Upper lobe of left lung (tissue), 6 donors: ENCODE data around the gene TMEM132A. TPM values are rescaled to one million over a fixed set of nuclear protein-coding genes. Genes with fewer than 3 reads are reported as not detected.

ENCODE experiments used
- ATAC-seq, 2 donors: fragments of 200-7000 bp; cut with Tn5 transposase; one replicate each; pipeline ENCODE4 v1.9.1; 2022; ENCODE audit warnings: mild to moderate bottlenecking in 2 of 2, moderate library complexity in 2 of 2; ENCODE audit not compliant: low FRiP score in 2 of 2
- DNase-seq, 2 donors: peaks; one replicate each; pipeline ENCODE4 v3.0.0-alpha.2; 2019 to 2020
- H3K27ac ChIP-seq, 4 donors: fragments of 200-600 bp; sonication (generic); one replicate each; pipeline ENCODE4 v1.5.1; 2016 to 2019
- H3K27me3 ChIP-seq, 4 donors: fragments of 200-600 bp; sonication (generic); one replicate each; pipeline ENCODE4 v1.5.1; 2017 to 2019
- H3K36me3 ChIP-seq, 4 donors: fragments of 200-600 bp; sonication (generic); one replicate each; pipeline ENCODE4 v1.5.1; 2016 to 2019
- H3K4me1 ChIP-seq, 4 donors: fragments of 200-600 bp; sonication (generic); one replicate each; pipeline ENCODE4 v1.5.1; 2018 to 2019
- H3K4me3 ChIP-seq, 4 donors: fragments of 200-600 bp; sonication (generic); one replicate each; pipeline ENCODE4 v1.5.1; 2017 to 2019; ENCODE audit warnings: mild to moderate bottlenecking in 2 of 4, moderate library complexity in 1 of 4
- H3K9me3 ChIP-seq, 4 donors: fragments of 200-600 bp; sonication (generic); one replicate each; pipeline ENCODE4 v1.5.1; 2018 to 2019
- EP300 ChIP-seq, 4 donors: sonication (generic); formaldehyde crosslinking; IDR thresholded peaks; one replicate each; pipeline ENCODE4 v1.5.1; 2017; ENCODE audit warnings: antibody characterized with exemption in 4 of 4, control low read depth in 2 of 4
- POLR2A ChIP-seq, 4 donors: fragments of 450-650 bp; IDR thresholded peaks; one replicate each; pipeline ENCODE4 v1.5.1; 2016 to 2017; ENCODE audit warnings: antibody characterized with exemption in 4 of 4, mild to moderate bottlenecking in 2 of 4
- POLR2AphosphoS5 ChIP-seq, 2 donors: sonication (generic); formaldehyde crosslinking; IDR thresholded peaks; one replicate each; pipeline ENCODE4 v1.5.1; 2017; ENCODE audit warnings: antibody characterized with exemption in 2 of 2
- WGBS, 2 donors: methylation state at CpG; one replicate each; pipeline ENCODE4 v1.1.5; 2017 to 2018; 5-methylcytosine and 5-hydroxymethylcytosine counted together
- total RNA-seq, 6 donors: library from RNA; depleted of rRNA in 4 of 6; stranded (reverse); fragments of >200 nt in 4 of 6; gene quantifications; one replicate each; pipeline versions ENCODE4 v1.1.0 to v1.2.1, GENCODE V29; 2016 to 2021
- TF ChIP-seq, protein P1 (sequence below), 6 experiments: fragments of 450-650 bp in 4 of 6; fragments of 200-600 bp in 2 of 6; sonication (generic) in 2 of 6; IDR thresholded peaks; one replicate each; pipeline ENCODE4 v1.5.1; 2016 to 2019; ENCODE audit warnings: antibody characterized with exemption in 6 of 6
- donor health status: DM: no; HTN: no; CAD: no; lungs with moderate emphysema.
- donor health status: DM: no; HTN: yes; CAD: no; lungs with severe emphysema.

The TMEM132A gene
- total RNA-seq, 6 donors from 2014 or later, result 3.6 to 18.2 (median 9.4) TPM

- peaks cover 7 to 38% (median 22%) of the 10 kb centered on the region in 4 donors for H3K4me1 ChIP-seq
- peak overlapping the region in 1 of 4 donors; percentile 51 for H3K27ac ChIP-seq
- 77 to 82% methylated on average over 5 to 6 of the region's 6 CpGs for WGBS, 2 donors
- no peaks in the 10 kb centered on the region for H3K9me3 ChIP-seq
- H3K4me3 ChIP-seq, result no peak overlapping the region
- no peak for DNase-seq
- no peaks in the 10 kb centered on the region for H3K27me3 ChIP-seq
- ATAC-seq, result no peak
- TF ChIP-seq POLR2A (IDR thresholded peaks at IDR 0.05) (no peak), EP300 (IDR thresholded peaks at IDR 0.05) (no peak), POLR2AphosphoS5 (IDR thresholded peaks at IDR 0.05) (no peak)
- TF ChIP-seq, protein P1, sequence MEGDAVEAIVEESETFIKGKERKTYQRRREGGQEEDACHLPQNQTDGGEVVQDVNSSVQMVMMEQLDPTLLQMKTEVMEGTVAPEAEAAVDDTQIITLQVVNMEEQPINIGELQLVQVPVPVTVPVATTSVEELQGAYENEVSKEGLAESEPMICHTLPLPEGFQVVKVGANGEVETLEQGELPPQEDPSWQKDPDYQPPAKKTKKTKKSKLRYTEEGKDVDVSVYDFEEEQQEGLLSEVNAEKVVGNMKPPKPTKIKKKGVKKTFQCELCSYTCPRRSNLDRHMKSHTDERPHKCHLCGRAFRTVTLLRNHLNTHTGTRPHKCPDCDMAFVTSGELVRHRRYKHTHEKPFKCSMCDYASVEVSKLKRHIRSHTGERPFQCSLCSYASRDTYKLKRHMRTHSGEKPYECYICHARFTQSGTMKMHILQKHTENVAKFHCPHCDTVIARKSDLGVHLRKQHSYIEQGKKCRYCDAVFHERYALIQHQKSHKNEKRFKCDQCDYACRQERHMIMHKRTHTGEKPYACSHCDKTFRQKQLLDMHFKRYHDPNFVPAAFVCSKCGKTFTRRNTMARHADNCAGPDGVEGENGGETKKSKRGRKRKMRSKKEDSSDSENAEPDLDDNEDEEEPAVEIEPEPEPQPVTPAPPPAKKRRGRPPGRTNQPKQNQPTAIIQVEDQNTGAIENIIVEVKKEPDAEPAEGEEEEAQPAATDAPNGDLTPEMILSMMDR (IDR thresholded peaks at IDR 0.05), result no peak
- H3K36me3 ChIP-seq, result peaks cover 5 to 83% (median 44%) of the 10 kb centered on the region in 4 donors
Measured at GRCh38 chr11:60941371-60942119, 17.3 kb downstream of the TMEM132A start.

- no peaks in the 10 kb centered on the region for H3K27me3 ChIP-seq
- H3K4me3 ChIP-seq, result no peak overlapping the region
- no peak for DNase-seq
- H3K36me3 ChIP-seq, result peaks cover 5 to 80% (median 41%) of the 10 kb centered on the region in 4 donors
- peak overlapping the region in 3 of 4 donors; percentile 26 to 57 (median 51) for H3K27ac ChIP-seq
- no peak for TF ChIP-seq EP300 (IDR thresholded peaks at IDR 0.05)
- no peak for TF ChIP-seq POLR2AphosphoS5 (IDR thresholded peaks at IDR 0.05)
- TF ChIP-seq, protein P1 (IDR thresholded peaks at IDR 0.05), result no peak
- no peak for TF ChIP-seq POLR2A (IDR thresholded peaks at IDR 0.05)
- WGBS, 2 donors, result 80 to 92% methylated on average over 2 to 4 of the region's 4 CpGs
- ATAC-seq, result no peak
- H3K4me1 ChIP-seq, result peaks cover 3 to 32% (median 19%) of the 10 kb centered on the region in 4 donors
- no peaks in the 10 kb centered on the region for H3K9me3 ChIP-seq
Measured at GRCh38 chr11:60942219-60942618, 18.0 kb downstream of the TMEM132A start.

DNA sequence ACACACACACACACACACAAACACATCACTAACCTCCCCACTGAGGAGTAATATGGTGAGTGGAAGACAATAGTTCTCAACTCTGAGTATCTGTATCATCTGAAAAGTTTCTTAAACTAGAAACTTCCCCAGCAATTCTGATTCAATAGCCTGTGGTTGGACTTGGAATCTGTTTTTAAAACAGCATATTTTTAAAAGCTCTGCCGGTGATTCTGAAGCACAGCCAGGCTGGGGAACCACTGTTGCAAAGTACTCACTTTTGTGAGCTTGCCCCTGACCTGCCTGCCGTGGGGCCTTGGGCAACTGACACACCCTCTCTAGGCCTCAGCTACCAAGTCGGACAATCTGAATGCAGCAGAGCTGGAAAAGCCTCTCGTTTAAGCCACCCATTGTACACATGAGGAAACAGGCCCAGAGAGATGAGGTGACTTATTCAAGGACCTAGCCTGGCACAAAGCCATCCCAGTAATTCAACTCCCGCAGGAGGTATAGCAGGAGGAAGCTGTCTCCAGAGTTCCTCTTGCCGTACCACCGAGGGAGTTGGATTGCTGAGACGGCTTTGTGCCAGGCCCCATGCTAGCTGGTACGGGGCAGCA is 18.8 kb downstream of the TMEM132A start:
- peaks cover 3 to 37% (median 19%) of the 10 kb centered on the region in 4 donors for H3K4me1 ChIP-seq
- H3K27ac ChIP-seq, result peak overlapping the region in 3 of 4 donors; percentile 51 to 57 (median 57)
- 58 to 63% methylated on average over 4 to 9 of the region's 9 CpGs for WGBS, 2 donors
- no peak overlapping the region for H3K4me3 ChIP-seq
- DNase-seq, result peak in 1 of 2 donors; percentile 80
- H3K27me3 ChIP-seq, result no peaks in the 10 kb centered on the region
- H3K9me3 ChIP-seq, result no peaks in the 10 kb centered on the region
- ATAC-seq, result no peak
- TF ChIP-seq EP300 (IDR thresholded peaks at IDR 0.05) (no peak), POLR2A (IDR thresholded peaks at IDR 0.05) (no peak)
- H3K36me3 ChIP-seq, result peaks cover 5 to 73% (median 39%) of the 10 kb centered on the region in 4 donors

- WGBS, 2 donors, result 78 to 87% methylated on average over 11 of the region's 11 CpGs
- Histone ChIP-seq H3K4me1 (peaks cover 9 to 41% (median 28%) of the 10 kb centered on the region in 4 donors), H3K4me3 (no peak overlapping the region), H3K36me3 (peaks cover 5 to 56% (median 29%) of the 10 kb centered on the region in 4 donors), H3K27ac (no peak overlapping the region), H3K9me3 (no peaks in the 10 kb centered on the region), H3K27me3 (no peaks in the 10 kb centered on the region)
- ATAC-seq (peak in 1 of 2 donors; percentile 14), DNase-seq (no peak)
- TF ChIP-seq POLR2AphosphoS5 (IDR thresholded peaks at IDR 0.05), result no peak
- TF ChIP-seq, protein P1 (IDR thresholded peaks at IDR 0.05), result peak in 1 of 6 experiments; percentile 13
Measured at GRCh38 chr11:60944490-60945294, 20.4 kb downstream of the TMEM132A start.

- DNase-seq (no peak), ATAC-seq (no peak)
- Histone ChIP-seq H3K4me1 (peaks cover 12 to 42% (median 30%) of the 10 kb centered on the region in 4 donors), H3K27ac (no peak overlapping the region), H3K4me3 (no peak overlapping the region), H3K36me3 (peaks cover 5 to 51% (median 26%) of the 10 kb centered on the region in 4 donors), H3K9me3 (no peaks in the 10 kb centered on the region), H3K27me3 (no peaks in the 10 kb centered on the region)
- TF ChIP-seq, protein P1 (IDR thresholded peaks at IDR 0.05), result no peak
- TF ChIP-seq POLR2AphosphoS5 (IDR thresholded peaks at IDR 0.05), result no peak
- no peak for TF ChIP-seq EP300 (IDR thresholded peaks at IDR 0.05)
- TF ChIP-seq POLR2A (IDR thresholded peaks at IDR 0.05), result no peak
- 86 to 97% methylated on average over 5 of the region's 5 CpGs for WGBS, 2 donors
Measured at GRCh38 chr11:60945295-60945667, 21.0 kb downstream of the TMEM132A start.
